ENCODE results near the gene ANKRD28. TPM values are rescaled to one million over a fixed set of nuclear protein-coding genes. Genes with fewer than 3 reads are reported as not detected.
"Not testable (repeated sequence)": the region's sequence is repeated elsewhere in the genome, so short reads cannot be mapped to it uniquely, and the experiment has no call there.

ANKRD28 gene
- total and polyA plus RNA-seq, 9 donors, result 19.9 to 32.1 (median 24.9) TPM

GRCh38 chr3:15755780-15756179 lies 42.0 kb downstream of the ANKRD28 start:
- Histone ChIP-seq H3K4me1 (ENCODE audit: control insufficient read depth, insufficient read depth, low read length) (no peaks in the 10 kb centered on the region), H3K9me3 (replicated peaks; ENCODE audit: control insufficient read depth, low read depth, low read length) (no peaks in the 10 kb centered on the region), H3K36me3 (ENCODE audit: control insufficient read depth, insufficient read depth, low read length) (peaks cover 5% of the 10 kb centered on the region), H3K4me3 (ENCODE audit: low read length) (no peak overlapping the region), H3K27ac (ENCODE audit: low read length) (no peak overlapping the region), H3K27me3 (ENCODE audit: control insufficient read depth, insufficient read depth, low read length) (no peaks in the 10 kb centered on the region)
- no CpG with 5 or more reads among the region's 2 CpGs for WGBS (ENCODE audit: insufficient coverage)
- no peak for DNase-seq

DNA sequence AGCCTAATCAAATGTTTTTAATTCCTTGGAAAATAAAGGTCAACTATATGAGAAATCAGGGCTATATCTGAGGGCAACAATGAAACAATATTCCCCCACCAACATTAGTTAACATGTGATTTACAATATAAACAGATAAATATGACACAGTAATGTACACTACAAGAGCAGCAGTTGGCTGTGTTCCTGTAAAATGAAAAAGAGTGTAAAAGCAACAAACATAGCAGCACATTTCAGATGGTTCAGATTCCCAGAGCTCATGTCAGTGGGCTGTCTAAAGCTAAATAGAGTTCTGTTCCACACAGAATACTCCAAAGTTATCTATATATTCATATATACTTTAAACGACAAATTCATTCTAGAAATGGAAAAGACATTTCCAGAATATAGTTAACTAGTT lies 42.6 kb downstream of the ANKRD28 start:
- Histone ChIP-seq H3K27ac (ENCODE audit: low read length) (no peak overlapping the region), H3K4me1 (ENCODE audit: control insufficient read depth, insufficient read depth, low read length) (no peaks in the 10 kb centered on the region), H3K36me3 (ENCODE audit: control insufficient read depth, insufficient read depth, low read length) (peaks cover 9% of the 10 kb centered on the region), H3K4me3 (ENCODE audit: low read length) (no peak overlapping the region), H3K9me3 (replicated peaks; ENCODE audit: control insufficient read depth, low read depth, low read length) (no peaks in the 10 kb centered on the region), H3K27me3 (ENCODE audit: control insufficient read depth, insufficient read depth, low read length) (no peaks in the 10 kb centered on the region)
- WGBS (ENCODE audit: insufficient coverage), result no CpG with 5 or more reads among the region's 1 CpG
- no peak for DNase-seq

- Histone ChIP-seq H3K36me3 (ENCODE audit: control insufficient read depth, insufficient read depth, low read length) (peaks cover 9% of the 10 kb centered on the region), H3K27ac (ENCODE audit: low read length) (no peak overlapping the region), H3K9me3 (replicated peaks; ENCODE audit: control insufficient read depth, low read depth, low read length) (no peaks in the 10 kb centered on the region), H3K4me3 (ENCODE audit: low read length) (no peak overlapping the region), H3K4me1 (ENCODE audit: control insufficient read depth, insufficient read depth, low read length) (no peaks in the 10 kb centered on the region), H3K27me3 (ENCODE audit: control insufficient read depth, insufficient read depth, low read length) (no peaks in the 10 kb centered on the region)
- WGBS (ENCODE audit: insufficient coverage), result no CpG with 5 or more reads among the region's 2 CpGs
- DNase-seq, result no peak
Observed at GRCh38 chr3:15754047-15754446, 43.7 kb downstream of the ANKRD28 start.

GRCh38 chr3:15753056-15753710 lies 44.6 kb downstream of the ANKRD28 start:
- H3K27ac ChIP-seq (ENCODE audit: low read length), result no peak overlapping the region
- no peaks in the 10 kb centered on the region for H3K4me1 ChIP-seq (ENCODE audit: control insufficient read depth, insufficient read depth, low read length)
- H3K27me3 ChIP-seq (ENCODE audit: control insufficient read depth, insufficient read depth, low read length), result no peaks in the 10 kb centered on the region
- H3K36me3 ChIP-seq (ENCODE audit: control insufficient read depth, insufficient read depth, low read length), result peaks cover 13% of the 10 kb centered on the region
- H3K9me3 ChIP-seq (replicated peaks; ENCODE audit: control insufficient read depth, low read depth, low read length), result no peaks in the 10 kb centered on the region
- H3K4me3 ChIP-seq (ENCODE audit: low read length), result no peak overlapping the region
- WGBS (ENCODE audit: insufficient coverage), result no CpG with 5 or more reads among the region's 5 CpGs
- no peak for DNase-seq

DNA sequence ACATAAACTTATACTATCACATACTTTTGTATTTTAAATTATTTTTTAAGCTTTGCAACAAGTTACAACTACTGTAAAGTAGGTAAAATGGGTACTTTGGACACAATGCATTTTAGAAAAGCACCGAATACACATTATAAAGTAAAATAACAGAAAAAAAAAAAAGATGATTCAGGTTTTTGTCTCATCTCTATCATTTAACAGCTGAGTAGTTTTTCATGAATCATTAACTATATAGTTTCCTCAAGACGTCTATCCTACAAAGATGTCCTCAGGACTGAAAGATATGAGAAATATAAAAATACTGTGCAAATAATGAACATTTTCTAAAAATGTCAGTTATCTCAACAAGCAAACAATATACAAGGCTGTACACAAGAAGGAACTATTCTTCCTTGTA lies 46.9 kb downstream of the ANKRD28 start:
- H3K4me3 ChIP-seq (ENCODE audit: low read length), result no peak overlapping the region
- DNase-seq, result no peak
- peaks cover 14% of the 10 kb centered on the region for H3K36me3 ChIP-seq (ENCODE audit: control insufficient read depth, insufficient read depth, low read length)
- H3K27ac ChIP-seq (ENCODE audit: low read length), result no peak overlapping the region
- WGBS (ENCODE audit: insufficient coverage), result no CpG with 5 or more reads among the region's 2 CpGs
- H3K27me3 ChIP-seq (ENCODE audit: control insufficient read depth, insufficient read depth, low read length), result no peaks in the 10 kb centered on the region
- no peaks in the 10 kb centered on the region for H3K4me1 ChIP-seq (ENCODE audit: control insufficient read depth, insufficient read depth, low read length)
- H3K9me3 ChIP-seq (replicated peaks; ENCODE audit: control insufficient read depth, low read depth, low read length), result peaks cover 2% of the 10 kb centered on the region

- Histone ChIP-seq H3K4me1 (ENCODE audit: control insufficient read depth, insufficient read depth, low read length) (no peaks in the 10 kb centered on the region), H3K27ac (ENCODE audit: low read length) (no peak overlapping the region), H3K27me3 (ENCODE audit: control insufficient read depth, insufficient read depth, low read length) (no peaks in the 10 kb centered on the region), H3K36me3 (ENCODE audit: control insufficient read depth, insufficient read depth, low read length) (peaks cover 14% of the 10 kb centered on the region), H3K9me3 (replicated peaks; ENCODE audit: control insufficient read depth, low read depth, low read length) (peaks cover 3% of the 10 kb centered on the region), H3K4me3 (ENCODE audit: low read length) (no peak overlapping the region)
- WGBS (ENCODE audit: insufficient coverage), result no CpG with 5 or more reads among the region's 3 CpGs
- DNase-seq, result no peak
Observed at GRCh38 chr3:15750143-15750542, 47.6 kb downstream of the ANKRD28 start.

GRCh38 chr3:15745896-15746295 lies 51.9 kb downstream of the ANKRD28 start:
- H3K9me3 ChIP-seq (replicated peaks; ENCODE audit: control insufficient read depth, low read depth, low read length); DNase-seq; H3K27ac ChIP-seq (ENCODE audit: low read length); H3K4me1 ChIP-seq (ENCODE audit: control insufficient read depth, insufficient read depth, low read length); H3K27me3 ChIP-seq (ENCODE audit: control insufficient read depth, insufficient read depth, low read length); H3K4me3 ChIP-seq (ENCODE audit: low read length): not testable (repeated sequence)
- H3K36me3 ChIP-seq (ENCODE audit: control insufficient read depth, insufficient read depth, low read length), result peaks cover 14% of the 10 kb centered on the region
- WGBS (ENCODE audit: insufficient coverage), result no CpG with 5 or more reads among the region's 2 CpGs

DNA sequence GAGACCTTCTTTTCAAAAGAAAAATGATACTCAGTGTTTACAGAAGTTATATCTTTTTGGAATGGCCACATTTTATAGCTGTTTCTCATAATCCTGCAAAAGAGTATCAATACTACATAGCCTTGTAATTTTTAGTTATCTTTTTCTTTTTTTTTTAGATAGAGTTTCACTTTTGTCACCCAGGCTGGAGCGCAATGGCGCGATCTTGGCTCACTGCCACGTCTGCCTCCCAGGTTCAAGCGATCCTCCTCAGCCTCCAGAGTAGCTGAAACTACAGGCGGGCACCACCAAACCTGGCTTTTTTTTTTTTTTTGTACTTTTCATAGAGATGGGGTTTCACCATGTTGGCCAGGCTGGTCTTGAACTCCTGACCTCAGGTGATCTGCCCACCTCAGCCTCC lies 53.6 kb downstream of the ANKRD28 start:
- no peak overlapping the region for H3K4me3 ChIP-seq (ENCODE audit: low read length)
- peaks cover 9% of the 10 kb centered on the region for H3K9me3 ChIP-seq (replicated peaks; ENCODE audit: control insufficient read depth, low read depth, low read length)
- H3K4me1 ChIP-seq (ENCODE audit: control insufficient read depth, insufficient read depth, low read length), result no peaks in the 10 kb centered on the region
- no peak overlapping the region for H3K27ac ChIP-seq (ENCODE audit: low read length)
- 95% methylated on average over 6 of the region's 6 CpGs for WGBS (ENCODE audit: insufficient coverage)
- H3K36me3 ChIP-seq (ENCODE audit: control insufficient read depth, insufficient read depth, low read length), result peaks cover 5% of the 10 kb centered on the region
- no peaks in the 10 kb centered on the region for H3K27me3 ChIP-seq (ENCODE audit: control insufficient read depth, insufficient read depth, low read length)
- DNase-seq, result no peak

DNA sequence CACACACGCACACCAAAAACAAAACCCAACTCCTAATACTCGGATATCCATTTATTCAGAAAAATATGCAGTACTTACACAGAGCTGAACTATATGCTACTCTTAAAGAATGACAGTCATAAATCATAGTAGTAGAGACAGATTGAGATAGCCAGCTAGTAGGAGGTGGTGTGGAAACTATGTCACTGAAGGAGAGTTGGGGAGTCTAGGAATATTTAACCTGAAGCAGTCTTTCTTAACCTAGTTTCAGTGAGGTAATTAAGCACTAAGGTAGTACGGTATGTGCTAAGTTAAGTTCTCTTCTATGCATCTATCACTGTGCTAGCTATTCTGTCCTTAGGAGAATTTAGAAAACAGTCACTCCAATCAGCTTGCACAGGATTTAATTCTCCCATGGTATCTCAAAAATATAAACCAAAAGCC lies 54.2 kb downstream of the ANKRD28 start:
- no peak for DNase-seq
- no CpG with 5 or more reads among the region's 3 CpGs for WGBS (ENCODE audit: insufficient coverage)
- Histone ChIP-seq H3K27ac (ENCODE audit: low read length) (no peak overlapping the region), H3K36me3 (ENCODE audit: control insufficient read depth, insufficient read depth, low read length) (peaks cover 5% of the 10 kb centered on the region), H3K27me3 (ENCODE audit: control insufficient read depth, insufficient read depth, low read length) (no peaks in the 10 kb centered on the region), H3K9me3 (replicated peaks; ENCODE audit: control insufficient read depth, low read depth, low read length) (peaks cover 10% of the 10 kb centered on the region), H3K4me1 (ENCODE audit: control insufficient read depth, insufficient read depth, low read length) (no peaks in the 10 kb centered on the region), H3K4me3 (ENCODE audit: low read length) (no peak overlapping the region)

DNA sequence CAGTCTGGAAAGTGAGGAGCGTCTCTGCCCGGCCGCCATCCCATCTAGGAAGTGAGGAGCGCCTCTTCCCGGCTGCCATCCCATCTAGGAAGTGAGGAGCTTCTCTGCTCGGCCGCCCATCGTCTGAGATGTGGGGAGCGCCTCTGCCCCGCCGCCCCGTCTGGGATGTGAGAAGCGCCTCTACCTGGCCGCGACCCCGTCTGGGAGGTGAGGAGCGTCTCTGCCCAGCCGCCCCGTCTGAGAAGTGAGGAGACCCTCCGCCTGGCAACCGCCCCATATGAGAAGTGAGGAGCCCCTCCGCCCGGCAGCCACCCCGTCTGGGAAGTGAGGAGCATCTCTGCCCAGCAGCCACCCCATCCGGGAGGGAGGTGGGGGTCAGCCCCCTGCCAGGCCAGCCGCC lies 55.5 kb downstream of the ANKRD28 start:
- no CpG with 5 or more reads among the region's 26 CpGs for WGBS (ENCODE audit: insufficient coverage)
- not testable (repeated sequence) for H3K4me1 ChIP-seq (ENCODE audit: control insufficient read depth, insufficient read depth, low read length); H3K36me3 ChIP-seq (ENCODE audit: control insufficient read depth, insufficient read depth, low read length); H3K27me3 ChIP-seq (ENCODE audit: control insufficient read depth, insufficient read depth, low read length); H3K27ac ChIP-seq (ENCODE audit: low read length); DNase-seq; H3K4me3 ChIP-seq (ENCODE audit: low read length)
- peaks cover 15% of the 10 kb centered on the region for H3K9me3 ChIP-seq (replicated peaks; ENCODE audit: control insufficient read depth, low read depth, low read length)

DNA sequence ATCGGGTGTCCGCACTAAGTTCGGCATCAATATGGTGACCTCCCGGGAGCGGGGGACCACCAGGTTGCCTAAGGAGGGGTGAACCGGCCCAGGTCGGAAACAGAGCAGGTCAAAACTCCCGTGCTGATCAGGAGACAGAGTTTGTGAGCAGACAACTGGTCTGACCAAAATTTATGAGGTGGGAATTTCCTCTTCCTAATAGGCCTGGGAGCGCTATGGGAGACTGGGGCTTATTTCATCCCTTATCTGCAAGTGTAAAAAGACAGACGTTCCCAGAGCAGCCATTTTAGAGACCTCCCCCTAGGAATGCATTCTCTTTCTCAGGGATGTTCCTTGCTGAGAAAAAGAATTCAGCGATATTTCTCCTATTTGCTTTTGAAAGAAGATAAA lies 59.2 kb downstream of the ANKRD28 start:
- not testable (repeated sequence) for H3K27me3 ChIP-seq (ENCODE audit: control insufficient read depth, insufficient read depth, low read length); DNase-seq; H3K36me3 ChIP-seq (ENCODE audit: control insufficient read depth, insufficient read depth, low read length); H3K4me1 ChIP-seq (ENCODE audit: control insufficient read depth, insufficient read depth, low read length); H3K27ac ChIP-seq (ENCODE audit: low read length); H3K9me3 ChIP-seq (replicated peaks; ENCODE audit: control insufficient read depth, low read depth, low read length); H3K4me3 ChIP-seq (ENCODE audit: low read length)
- no CpG with 5 or more reads among the region's 11 CpGs for WGBS (ENCODE audit: insufficient coverage)

All from muscle of leg (tissue), 11 donors.